Panc1 (cell line): ENCODE measurements around the gene IGF1R. TPM values are rescaled to one million over a fixed set of nuclear protein-coding genes. Genes with fewer than 3 reads are reported as not detected.

Source experiments
- ATAC-seq: fragments of 200-7000 bp; cut with Tn5 transposase; 2 replicates; pipeline ENCODE4 v1.9.1; 2020; ENCODE audit warnings: mild to moderate bottlenecking, moderate library complexity
- BruUV-seq: library from RNA; stranded (reverse); fragments of 400-500 nt; replicated peaks from 2 replicates; lab custom pipeline; 2021; lab: Mats Ljungman, UMichigan
- CTCF ChIA-PET: fragments of 300-600 bp; sonication (Branson Sonifier 250); formaldehyde crosslinking; loops from one replicate; lab custom pipeline; 2022; ENCODE audit warnings: antibody characterized with exemption; lab: Charles Lee
- POLR2A ChIA-PET: fragments of 300-600 bp; sonication (Branson Sonifier 250); formaldehyde crosslinking; loops from one replicate; lab custom pipeline; 2022; ENCODE audit warnings: antibody characterized with exemption; lab: Charles Lee
- DNase-seq: peaks from one replicate; pipeline ENCODE4 v3.0.0-alpha.2; 2010; ENCODE audit warnings: low read depth, low spot score
- H3K27ac ChIP-seq: 2 replicates; pipeline ENCODE4 v1.5.1; 2011; ENCODE audit warnings: mild to moderate bottlenecking, low read length, inconsistent platforms
- H3K27me3 ChIP-seq: fragments of 200-500 bp; sonication (Bioruptor generic); 2 replicates; pipeline ENCODE4 v1.6.0; 2014; ENCODE audit warnings: low read length, inconsistent platforms; ENCODE audit not compliant: control insufficient read depth, insufficient read depth
- H3K36me3 ChIP-seq: fragments of 200-500 bp; sonication (Bioruptor generic); 2 replicates; pipeline ENCODE4 v1.5.1; 2014; ENCODE audit warnings: inconsistent platforms, mild to moderate bottlenecking, low read length, moderate library complexity; ENCODE audit not compliant: control insufficient read depth, insufficient read depth
- H3K4me1 ChIP-seq: 2 replicates; pipeline ENCODE4 v1.5.1; 2011; ENCODE audit warnings: inconsistent platforms, mild to moderate bottlenecking, low read length, moderate library complexity; ENCODE audit not compliant: control insufficient read depth, insufficient read depth
- H3K4me3 ChIP-seq, 2 experiments: 2 replicates each; pipeline ENCODE4 v1.5.1; 2011 to 2012; ENCODE audit warnings: low read depth in 2 of 2, low read length in 2 of 2, mild to moderate bottlenecking in 2 of 2, inconsistent platforms in 1 of 2, moderate library complexity in 1 of 2
- H3K9me3 ChIP-seq: fragments of 200-500 bp; sonication (Bioruptor generic); 2 replicates; pipeline ENCODE4 v1.5.1; 2014; ENCODE audit warnings: low read depth, mild to moderate bottlenecking, inconsistent platforms, low read length, moderate library complexity; ENCODE audit not compliant: control insufficient read depth, insufficient read depth
- CTCF ChIP-seq: fragments of 450-650 bp; IDR thresholded peaks from 2 replicates; pipeline ENCODE4 v1.5.1; 2017; ENCODE audit warnings: mild to moderate bottlenecking
- POLR2AphosphoS5 ChIP-seq: IDR thresholded peaks from 2 replicates; pipeline ENCODE4 v1.6.1; 2012; ENCODE audit warnings: mild to moderate bottlenecking, low read depth, low read length, moderate library complexity
- SIN3A ChIP-seq: IDR thresholded peaks from 2 replicates; pipeline ENCODE4 v1.6.1; 2012; ENCODE audit warnings: low read depth, mild to moderate bottlenecking, low read length, moderate library complexity, borderline replicate concordance; ENCODE audit not compliant: insufficient read depth
- TCF7L2 ChIP-seq: IDR thresholded peaks from 2 replicates; pipeline ENCODE4 v1.6.1; 2011; ENCODE audit warnings: mild to moderate bottlenecking, low read depth, low read length, inconsistent platforms
- in situ Hi-C: cut with HindIII; loops from 2 replicates; pipeline ENCODE4 v1.10.0; 2016; ENCODE audit warnings: low sequenced_read_pairs, low pct_unique_long_range_greater_than_20kb
- intact Hi-C: fragments of 100-400 bp; cut with micrococcal nuclease; formaldehyde crosslinking; loops from one replicate; pipeline ENCODE4 v1.10.0; 2022; ENCODE audit not compliant: unreplicated experiment
- total RNA-seq: library from RNA; stranded (reverse); gene quantifications from one replicate; pipeline ENCODE4 v1.2.1, GENCODE V29; 2021; ENCODE audit not compliant: unreplicated experiment
- TF ChIP-seq, protein P1 (sequence below), 2 experiments: IDR thresholded peaks; 2 replicates each; pipeline ENCODE4 v1.6.1; 2011 to 2012; ENCODE audit warnings: low read depth in 2 of 2, control low read depth in 1 of 2, low read length in 1 of 2, mild to moderate bottlenecking in 1 of 2, moderate library complexity in 1 of 2; ENCODE audit not compliant: insufficient read depth in 1 of 2

IGF1R gene
- total RNA-seq, 1 experiment from 2014 or later: 77.1 TPM

DNA sequence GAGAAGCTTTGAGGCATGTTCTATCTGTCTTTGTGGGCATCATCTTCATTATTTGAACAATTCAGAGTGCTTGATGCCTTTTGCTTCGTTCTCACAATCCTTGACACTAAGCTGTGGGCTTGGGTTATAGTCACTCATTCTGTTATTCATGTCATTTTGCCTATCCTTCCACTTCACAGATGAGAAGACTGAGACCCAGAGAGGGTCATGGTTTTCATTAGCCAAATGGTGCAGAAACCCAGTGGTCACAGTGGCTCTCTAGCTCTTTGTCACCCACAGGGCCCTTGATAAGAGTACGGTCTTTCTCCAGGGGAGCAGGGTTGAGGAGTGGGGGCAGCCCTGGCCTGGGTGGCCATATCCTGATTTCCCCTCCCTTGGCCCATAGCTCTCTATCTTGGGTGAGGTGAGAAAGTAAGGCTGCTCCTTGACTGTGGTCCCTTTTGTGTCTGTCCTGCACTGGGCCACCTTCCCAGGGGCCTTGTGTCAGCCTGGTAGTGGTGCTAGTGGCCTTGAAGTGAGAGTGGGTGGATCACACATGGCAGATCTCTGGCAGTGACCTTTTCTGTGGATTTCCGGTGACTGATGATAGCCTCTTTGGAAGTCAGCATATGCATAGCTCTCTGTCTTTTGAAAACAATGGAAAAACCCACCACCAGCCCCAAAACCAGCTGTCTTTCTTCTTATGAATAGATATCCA is 130.1 kb downstream of the IGF1R start:
- intact Hi-C loops: loop anchor here (10.0 kb wide), 3 partner anchors 124 to 334 kb away; no protein-coding TSS in a partner anchor
- POLR2A ChIA-PET: no interaction called here
- DNase-seq: no peak
- CTCF ChIA-PET: interaction anchor here (1.2 to 1.9 kb wide), 2 partner anchors 72 to 73 kb away, joined by 3 to 10 read pairs; no protein-coding TSS in a partner anchor
- no peaks in the 10 kb centered on the region for H3K36me3 ChIP-seq
- no peak for ATAC-seq
- peaks cover 68% of the 10 kb centered on the region for H3K4me1 ChIP-seq
- H3K27me3 ChIP-seq: no peaks in the 10 kb centered on the region
- TF ChIP-seq SIN3A (no peak), CTCF (no peak), POLR2AphosphoS5 (no peak), TCF7L2 (no peak)
- TF ChIP-seq, protein P1, sequence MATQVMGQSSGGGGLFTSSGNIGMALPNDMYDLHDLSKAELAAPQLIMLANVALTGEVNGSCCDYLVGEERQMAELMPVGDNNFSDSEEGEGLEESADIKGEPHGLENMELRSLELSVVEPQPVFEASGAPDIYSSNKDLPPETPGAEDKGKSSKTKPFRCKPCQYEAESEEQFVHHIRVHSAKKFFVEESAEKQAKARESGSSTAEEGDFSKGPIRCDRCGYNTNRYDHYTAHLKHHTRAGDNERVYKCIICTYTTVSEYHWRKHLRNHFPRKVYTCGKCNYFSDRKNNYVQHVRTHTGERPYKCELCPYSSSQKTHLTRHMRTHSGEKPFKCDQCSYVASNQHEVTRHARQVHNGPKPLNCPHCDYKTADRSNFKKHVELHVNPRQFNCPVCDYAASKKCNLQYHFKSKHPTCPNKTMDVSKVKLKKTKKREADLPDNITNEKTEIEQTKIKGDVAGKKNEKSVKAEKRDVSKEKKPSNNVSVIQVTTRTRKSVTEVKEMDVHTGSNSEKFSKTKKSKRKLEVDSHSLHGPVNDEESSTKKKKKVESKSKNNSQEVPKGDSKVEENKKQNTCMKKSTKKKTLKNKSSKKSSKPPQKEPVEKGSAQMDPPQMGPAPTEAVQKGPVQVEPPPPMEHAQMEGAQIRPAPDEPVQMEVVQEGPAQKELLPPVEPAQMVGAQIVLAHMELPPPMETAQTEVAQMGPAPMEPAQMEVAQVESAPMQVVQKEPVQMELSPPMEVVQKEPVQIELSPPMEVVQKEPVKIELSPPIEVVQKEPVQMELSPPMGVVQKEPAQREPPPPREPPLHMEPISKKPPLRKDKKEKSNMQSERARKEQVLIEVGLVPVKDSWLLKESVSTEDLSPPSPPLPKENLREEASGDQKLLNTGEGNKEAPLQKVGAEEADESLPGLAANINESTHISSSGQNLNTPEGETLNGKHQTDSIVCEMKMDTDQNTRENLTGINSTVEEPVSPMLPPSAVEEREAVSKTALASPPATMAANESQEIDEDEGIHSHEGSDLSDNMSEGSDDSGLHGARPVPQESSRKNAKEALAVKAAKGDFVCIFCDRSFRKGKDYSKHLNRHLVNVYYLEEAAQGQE (IDR thresholded peaks at IDR 0.05; ENCODE audit: insufficient read depth in 1 of 2, low read depth in 2 of 2, low read length in 1 of 2): no peak
- no TSS peak for BruUV-seq
- in situ Hi-C loops: no loop called here
- H3K4me3 ChIP-seq: no peak overlapping the region
- H3K27ac ChIP-seq: peak overlapping the region; percentile 85
- no peaks in the 10 kb centered on the region for H3K9me3 ChIP-seq

DNA sequence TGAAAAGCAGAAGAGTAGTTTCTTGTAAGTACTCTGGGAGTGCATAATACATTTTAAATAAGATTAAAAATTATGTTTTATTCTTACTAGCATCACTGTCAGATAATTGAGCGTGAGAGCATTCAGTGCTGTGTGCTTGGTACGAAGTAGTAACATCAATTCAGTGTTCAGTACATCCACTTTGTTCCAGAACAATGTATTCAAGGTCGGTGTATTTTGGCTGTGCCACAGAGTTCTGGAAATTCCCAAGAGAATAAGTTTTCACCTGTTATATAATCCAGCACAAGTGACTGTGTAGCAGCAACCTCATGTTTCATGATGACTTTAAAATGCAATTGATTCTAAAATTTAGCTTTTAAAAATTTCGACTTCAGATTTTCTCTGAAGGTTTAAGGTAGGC is 130.6 kb downstream of the IGF1R start:
- H3K27ac ChIP-seq: peak overlapping the region; percentile 85
- TF ChIP-seq, protein P1 (IDR thresholded peaks at IDR 0.05; ENCODE audit: insufficient read depth in 1 of 2, low read depth in 2 of 2, low read length in 1 of 2): no peak
- TF ChIP-seq CTCF (no peak), SIN3A (no peak), TCF7L2 (no peak), POLR2AphosphoS5 (no peak)
- CTCF ChIA-PET: interaction anchor here (0.6 to 1.9 kb wide), 3 partner anchors 71 to 215 kb away, joined by 3 to 10 read pairs (median 4); no protein-coding TSS in a partner anchor
- no peak overlapping the region for H3K4me3 ChIP-seq
- intact Hi-C loops: loop anchor here (10.0 kb wide), 3 partner anchors 124 to 334 kb away; no protein-coding TSS in a partner anchor
- DNase-seq (no peak), ATAC-seq (no peak)
- H3K36me3 ChIP-seq: no peaks in the 10 kb centered on the region
- POLR2A ChIA-PET: interaction anchor here (0.6 kb wide), 1 partner anchor 284 kb away, joined by 13 read pairs; no protein-coding TSS in a partner anchor
- in situ Hi-C loops: no loop called here
- BruUV-seq: no TSS peak
- no peaks in the 10 kb centered on the region for H3K27me3 ChIP-seq
- no peaks in the 10 kb centered on the region for H3K9me3 ChIP-seq
- H3K4me1 ChIP-seq: peaks cover 62% of the 10 kb centered on the region
